Adrenal gland (tissue), 5 donors: Measurements from ENCODE around the gene HMCN2.
A peak's percentile ranks its signal among the peaks of the same experiment; 100 is the strongest.

Experiments
- CTCF ChIP-seq, 6 experiments: fragments of 450-650 bp in 4 of 6; fragments of 200-600 bp in 2 of 6; sonication (generic) in 1 of 6; IDR thresholded peaks; 1 replicate in 5 of 6; 2 replicates in 1 of 6; pipeline versions ENCODE4 v1.5.1 to v1.8.0; 2016 to 2021; ENCODE audit warnings: antibody characterized with exemption in 6 of 6, mild to moderate bottlenecking in 2 of 6, moderate library complexity in 1 of 6
- POLR2A ChIP-seq, 2 donors: fragments of 450-650 bp; IDR thresholded peaks; one replicate each; pipeline ENCODE4 v1.6.1; 2017; ENCODE audit warnings: antibody characterized with exemption in 2 of 2, mild to moderate bottlenecking in 2 of 2, moderate library complexity in 1 of 2
- donor health status: DM: no; HTN: no; CAD: no.

DNA sequence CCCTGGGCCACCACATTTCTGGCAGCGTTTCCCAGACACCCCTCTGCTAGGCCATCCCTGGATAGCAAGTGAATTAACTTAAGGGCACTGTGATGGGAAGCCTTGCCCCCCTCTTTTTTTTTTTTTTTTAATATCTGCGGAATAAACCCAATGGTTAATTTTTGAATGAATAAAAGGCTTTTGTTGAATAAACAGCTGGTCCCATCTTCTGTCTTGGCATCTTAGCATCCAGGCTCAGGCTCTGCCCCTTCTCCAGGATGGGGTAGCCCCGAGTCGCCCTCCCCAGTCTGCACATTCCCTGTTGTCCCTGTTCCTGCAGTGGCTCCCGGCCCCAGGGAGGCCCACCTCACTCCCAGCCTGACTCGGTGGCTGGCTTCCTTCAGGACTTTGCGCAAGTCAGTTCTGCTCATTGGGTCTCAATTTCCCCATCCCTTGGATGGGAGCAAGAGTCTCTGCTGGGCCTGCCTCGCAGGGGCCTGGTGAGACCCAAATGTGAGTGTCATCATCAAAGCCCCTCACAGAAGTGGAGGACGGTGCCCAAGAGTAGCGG, 29.0 kb upstream of the HMCN2 start:
- peak in 1 of 6 experiments; percentile 37 for TF ChIP-seq CTCF (IDR thresholded peaks at IDR 0.05)
- TF ChIP-seq POLR2A (IDR thresholded peaks at IDR 0.05) = no peak
